ENCODE results near the gene SLC6A18.
"Not testable (repeated sequence)": the region's sequence is repeated elsewhere in the genome, so short reads cannot be mapped to it uniquely, and the experiment has no call there.

SLC6A18 gene

GRCh38 chr5:1216918-1217295 is 8.3 kb upstream of the SLC6A18 start:
- no peak for DNase-seq

DNA sequence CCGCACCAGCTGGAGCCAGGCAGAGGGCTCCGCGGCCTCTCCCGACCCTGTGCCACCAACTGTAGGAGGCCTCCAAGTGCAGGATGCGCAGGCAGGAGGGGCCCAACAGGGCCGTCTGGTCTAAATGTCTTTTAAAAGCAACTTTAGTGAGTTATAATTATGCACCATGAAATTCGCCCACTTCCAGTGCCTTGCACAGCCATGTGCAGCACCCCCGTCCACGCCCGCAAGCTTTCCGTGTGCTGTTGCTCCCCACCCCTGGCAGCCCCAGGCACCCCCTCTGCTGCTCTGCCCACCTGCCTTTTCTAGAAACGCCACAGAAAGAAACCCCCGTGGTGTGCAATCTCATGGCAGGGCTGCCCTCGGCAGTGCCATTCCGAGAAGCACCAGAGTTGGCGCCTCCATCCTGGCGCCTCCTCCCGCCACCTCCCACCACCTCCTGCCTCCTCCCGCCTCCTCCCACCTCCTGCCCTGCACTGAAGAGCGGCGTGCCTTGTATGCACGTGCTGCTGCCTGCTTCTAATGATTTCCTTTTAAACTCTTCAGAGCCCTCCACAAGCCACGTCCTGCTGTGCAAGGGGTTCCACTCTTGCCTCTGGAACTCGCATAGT is 7.5 kb upstream of the SLC6A18 start:
- DNase-seq, result no peak

GRCh38 chr5:1218351-1219080 is 6.7 kb upstream of the SLC6A18 start:
- DNase-seq, result no peak

GRCh38 chr5:1219098-1219767 is 5.9 kb upstream of the SLC6A18 start:
- DNase-seq, result no peak

- no peak for DNase-seq
Observed at GRCh38 chr5:1219768-1220100, 5.4 kb upstream of the SLC6A18 start.

DNA sequence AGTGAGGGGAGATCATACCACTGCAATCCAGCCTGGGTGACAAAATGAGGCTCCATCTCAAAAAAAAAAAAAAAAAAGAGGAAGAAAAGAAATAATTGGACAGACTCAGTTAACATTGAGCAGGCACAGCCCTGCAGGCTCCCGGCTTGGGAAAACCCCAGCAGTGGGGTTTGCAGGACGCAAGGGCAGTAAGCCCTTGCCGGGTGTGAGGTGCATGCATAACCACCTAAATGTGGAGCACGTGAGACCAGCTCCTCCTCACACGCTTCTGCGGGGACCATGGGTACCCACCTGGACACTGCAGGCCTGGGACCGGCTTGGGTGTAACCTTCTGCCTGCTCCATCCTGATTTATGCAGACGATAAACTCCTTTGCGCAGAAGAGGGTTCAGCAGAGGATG is 4.8 kb upstream of the SLC6A18 start:
- DNase-seq, result no peak

- no peak for DNase-seq
Observed at GRCh38 chr5:1220831-1221230, 4.3 kb upstream of the SLC6A18 start.

- no peak for DNase-seq
Observed at GRCh38 chr5:1221721-1222120, 3.5 kb upstream of the SLC6A18 start.

DNA sequence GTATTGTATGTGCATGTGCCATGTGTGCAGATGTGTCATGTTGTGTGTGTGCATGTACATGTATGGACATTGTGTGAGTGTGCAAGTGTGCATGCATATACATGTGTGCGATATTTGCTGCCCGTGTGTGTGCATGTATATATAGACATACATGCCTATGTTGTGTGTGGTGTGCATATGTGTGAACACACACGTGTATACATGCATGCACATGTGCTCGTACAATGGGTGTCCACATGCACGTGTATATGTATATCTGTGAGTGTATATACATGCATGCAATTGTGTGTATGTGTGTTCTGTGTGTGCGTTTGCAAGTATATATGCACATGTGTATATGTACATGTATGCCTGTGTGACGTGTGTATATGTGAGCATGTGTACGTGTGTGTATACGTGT is 3.0 kb upstream of the SLC6A18 start:
- DNase-seq, result no peak

GRCh38 chr5:1222621-1223277 is 2.4 kb upstream of the SLC6A18 start:
- DNase-seq, result no peak

- no peak for DNase-seq
Observed at GRCh38 chr5:1223278-1223670, 1.9 kb upstream of the SLC6A18 start.

DNA sequence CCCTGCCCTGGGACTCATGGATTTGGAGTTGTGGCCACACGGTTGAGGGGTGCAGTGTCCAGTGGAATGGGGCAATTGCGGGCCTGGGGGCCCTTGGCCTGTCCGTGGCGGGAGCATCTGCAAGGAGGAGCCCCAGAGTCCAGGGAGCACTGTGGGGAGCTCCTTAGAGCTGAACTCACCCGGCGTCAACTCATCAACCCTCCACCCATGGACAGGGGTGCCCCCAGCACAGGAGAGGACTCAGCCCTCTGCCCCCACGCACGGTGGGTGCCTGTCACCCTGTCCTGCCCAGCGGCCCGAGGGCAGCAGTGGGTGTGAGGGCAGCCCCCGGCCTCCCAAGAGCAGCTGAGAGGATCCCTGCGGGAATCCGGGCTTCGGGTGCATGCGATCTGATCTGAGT is 550 bp upstream of the SLC6A18 start:
- no peak for DNase-seq

GRCh38 chr5:1226231-1226630 is 1.1 kb downstream of the SLC6A18 start:
- no peak for DNase-seq

- no peak for DNase-seq
Observed at GRCh38 chr5:1226839-1227581, 1.8 kb downstream of the SLC6A18 start.

- DNase-seq, result no peak
Observed at GRCh38 chr5:1227667-1228066, 2.5 kb downstream of the SLC6A18 start.

GRCh38 chr5:1228120-1228519 is 2.9 kb downstream of the SLC6A18 start:
- DNase-seq, result no peak

DNA sequence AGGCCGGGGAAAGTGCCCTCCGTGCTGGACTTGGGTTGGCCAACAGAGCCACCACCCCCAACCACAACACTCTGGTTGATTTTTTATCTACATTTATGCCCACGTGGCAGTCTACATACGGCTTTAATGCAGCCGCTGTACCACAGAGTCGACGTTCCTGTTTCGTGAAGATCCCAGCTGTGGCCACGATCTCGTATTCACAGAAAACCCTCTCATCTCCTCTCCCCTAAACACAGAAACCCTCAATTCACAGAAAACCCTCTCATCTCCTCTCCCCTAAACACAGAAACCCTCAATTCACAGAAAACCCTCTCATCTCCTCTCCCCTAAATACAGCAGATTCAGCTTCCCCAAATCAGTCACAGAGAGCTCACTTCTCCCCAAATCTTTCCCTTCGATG is 3.8 kb downstream of the SLC6A18 start:
- DNase-seq, result not testable (repeated sequence)

- no peak for DNase-seq
Observed at GRCh38 chr5:1229822-1230221, 4.6 kb downstream of the SLC6A18 start.

DNA sequence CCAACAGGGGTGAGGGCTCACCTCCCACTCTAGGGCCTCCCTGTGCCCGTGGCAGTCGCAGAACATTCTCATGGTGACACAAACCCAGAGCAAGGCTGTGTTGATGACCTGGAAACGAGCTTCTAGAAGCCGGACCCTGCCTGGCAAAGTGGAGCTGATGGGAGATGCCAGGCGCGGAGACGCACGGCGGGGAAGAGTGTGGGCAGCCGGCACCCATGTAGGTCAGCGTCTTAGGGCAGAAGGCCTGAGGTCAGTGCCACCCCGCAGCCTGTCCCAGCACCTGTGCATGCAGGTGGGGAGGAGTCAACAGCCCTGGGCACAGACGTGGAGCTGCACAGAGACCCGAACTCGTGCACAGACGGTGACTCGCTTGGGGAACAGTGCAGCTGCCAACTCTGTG is 5.4 kb downstream of the SLC6A18 start:
- no peak for DNase-seq

DNA sequence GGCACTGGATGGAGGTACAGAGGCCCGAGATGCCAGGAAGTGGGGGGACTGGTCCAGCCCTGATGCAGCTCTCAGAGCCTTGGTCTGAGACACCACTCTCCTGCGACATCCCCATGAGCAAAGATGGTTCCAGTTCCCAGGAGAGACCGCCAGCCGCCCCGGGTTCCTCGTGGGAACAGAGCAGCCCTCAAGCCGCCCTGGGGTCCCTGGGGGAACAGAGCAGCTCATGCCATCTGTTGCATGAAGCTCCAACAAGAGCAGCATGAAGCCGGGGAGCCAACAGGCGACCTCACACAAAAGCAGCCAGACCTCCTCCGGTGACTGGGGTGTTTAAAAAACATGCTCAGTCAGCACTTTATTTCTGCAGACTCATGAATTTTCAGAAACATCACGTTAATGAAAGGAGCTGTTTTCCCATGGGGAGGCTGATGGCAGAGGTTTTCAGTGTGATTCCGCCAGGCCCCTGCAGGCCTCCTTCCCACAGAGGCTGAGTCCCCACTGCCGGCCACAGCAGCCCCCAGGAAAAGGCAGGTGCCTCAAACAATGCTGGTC is 6.2 kb downstream of the SLC6A18 start:
- no peak for DNase-seq

DNA sequence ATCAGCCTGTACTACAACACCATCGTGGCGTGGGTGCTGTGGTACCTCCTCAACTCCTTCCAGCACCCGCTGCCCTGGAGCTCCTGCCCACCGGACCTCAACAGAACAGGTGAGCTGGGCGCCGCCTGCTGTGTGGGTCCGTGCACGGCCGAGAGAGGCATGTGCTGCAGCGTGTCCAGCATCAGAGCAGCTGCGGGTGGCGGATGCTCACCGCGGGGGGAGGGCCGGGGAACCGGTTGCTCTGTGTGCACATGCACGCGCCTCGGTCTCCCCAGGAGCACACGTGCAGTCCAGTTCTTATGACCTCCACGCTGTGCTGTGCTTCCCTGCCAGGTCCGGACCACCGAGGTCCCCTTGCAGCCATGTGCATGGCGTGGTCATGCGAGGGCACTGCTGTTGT is 7.6 kb downstream of the SLC6A18 start:
- no peak for DNase-seq

- no peak for DNase-seq
Observed at GRCh38 chr5:1235379-1235778, 10.2 kb downstream of the SLC6A18 start.

DNA sequence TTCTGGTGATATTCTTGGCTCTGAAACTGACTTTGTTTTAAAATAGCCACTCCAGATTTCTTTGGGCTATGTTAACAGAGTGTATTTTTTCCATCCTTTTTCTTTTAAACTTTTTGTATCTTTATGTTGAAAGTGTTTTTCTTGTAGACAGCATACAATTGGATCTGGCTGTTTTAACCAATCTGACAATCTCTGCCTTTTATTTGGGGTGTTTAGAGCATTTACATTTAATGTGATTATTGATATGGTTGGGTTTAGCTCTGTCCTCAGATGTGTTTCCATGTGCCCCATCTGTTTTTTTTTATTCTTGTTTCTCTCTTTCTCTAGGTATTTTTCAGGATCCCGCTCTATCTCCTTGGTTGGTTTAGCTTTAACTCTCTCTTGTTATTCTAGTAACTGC is 10.7 kb downstream of the SLC6A18 start:
- no peak for DNase-seq
